SK-N-SH (cell line): ENCODE data around the gene SEC16B.

Source experiments
- TAF1 ChIP-seq: IDR thresholded peaks from 2 replicates; pipeline ENCODE4 v1.6.1; 2012; ENCODE audit warnings: low read depth, mild to moderate bottlenecking, low read length, moderate library complexity, borderline replicate concordance
- TF ChIP-seq, protein P1 (sequence below): fragments of 200-600 bp; sonication (generic); IDR thresholded peaks from 2 replicates; pipeline ENCODE4 v1.6.1; 2017; ENCODE audit warnings: antibody characterized with exemption, mild to moderate bottlenecking, moderate library complexity
- TF ChIP-seq, protein P2 (sequence below): IDR thresholded peaks from 2 replicates; pipeline ENCODE4 v1.4.0; 2012; ENCODE audit warnings: low read depth

DNA sequence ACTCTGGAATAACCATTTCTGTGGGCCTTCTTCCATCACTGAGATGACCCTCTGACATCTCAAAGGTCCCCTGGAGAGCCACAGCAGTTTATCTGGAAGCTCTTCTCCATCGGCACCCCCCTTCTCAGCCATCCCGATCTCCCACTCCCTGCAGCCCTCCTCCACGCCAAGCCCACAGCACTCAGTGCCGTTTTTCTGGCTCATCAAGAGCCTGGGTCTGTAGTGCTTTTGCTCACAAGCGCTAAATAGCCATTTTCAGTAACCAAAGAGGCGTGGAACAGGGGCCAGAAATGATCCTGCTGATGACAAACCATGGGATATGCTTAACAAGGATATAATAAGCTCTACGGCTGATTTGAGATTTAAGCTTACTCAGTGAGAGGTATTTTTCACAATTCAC lies 17.6 kb downstream of the SEC16B start:
- TF ChIP-seq TAF1, result no peak
- TF ChIP-seq, protein P1, sequence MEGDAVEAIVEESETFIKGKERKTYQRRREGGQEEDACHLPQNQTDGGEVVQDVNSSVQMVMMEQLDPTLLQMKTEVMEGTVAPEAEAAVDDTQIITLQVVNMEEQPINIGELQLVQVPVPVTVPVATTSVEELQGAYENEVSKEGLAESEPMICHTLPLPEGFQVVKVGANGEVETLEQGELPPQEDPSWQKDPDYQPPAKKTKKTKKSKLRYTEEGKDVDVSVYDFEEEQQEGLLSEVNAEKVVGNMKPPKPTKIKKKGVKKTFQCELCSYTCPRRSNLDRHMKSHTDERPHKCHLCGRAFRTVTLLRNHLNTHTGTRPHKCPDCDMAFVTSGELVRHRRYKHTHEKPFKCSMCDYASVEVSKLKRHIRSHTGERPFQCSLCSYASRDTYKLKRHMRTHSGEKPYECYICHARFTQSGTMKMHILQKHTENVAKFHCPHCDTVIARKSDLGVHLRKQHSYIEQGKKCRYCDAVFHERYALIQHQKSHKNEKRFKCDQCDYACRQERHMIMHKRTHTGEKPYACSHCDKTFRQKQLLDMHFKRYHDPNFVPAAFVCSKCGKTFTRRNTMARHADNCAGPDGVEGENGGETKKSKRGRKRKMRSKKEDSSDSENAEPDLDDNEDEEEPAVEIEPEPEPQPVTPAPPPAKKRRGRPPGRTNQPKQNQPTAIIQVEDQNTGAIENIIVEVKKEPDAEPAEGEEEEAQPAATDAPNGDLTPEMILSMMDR, result no peak
- TF ChIP-seq, protein P2, sequence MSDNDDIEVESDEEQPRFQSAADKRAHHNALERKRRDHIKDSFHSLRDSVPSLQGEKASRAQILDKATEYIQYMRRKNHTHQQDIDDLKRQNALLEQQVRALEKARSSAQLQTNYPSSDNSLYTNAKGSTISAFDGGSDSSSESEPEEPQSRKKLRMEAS, result no peak
